Aorta (tissue), 5 donors: Measurements from ENCODE around the gene MRPS2. TPM values are rescaled to one million over a fixed set of nuclear protein-coding genes. Genes with fewer than 3 reads are reported as not detected.
"Not testable (repeated sequence)": the region's sequence is repeated elsewhere in the genome, so short reads cannot be mapped to it uniquely, and the experiment has no call there.

Source experiments
- ATAC-seq: fragments of 200-7000 bp; cut with Tn5 transposase; one replicate; pipeline ENCODE4 v1.9.1; 2022; ENCODE audit warnings: moderate library complexity; ENCODE audit not compliant: low FRiP score
- DNase-seq, 2 donors: peaks; one replicate each; pipeline ENCODE4 v3.0.0-alpha.2; 2020
- H3K27ac ChIP-seq, 2 donors: one replicate each; pipeline ENCODE4 v1.5.1; 2013; ENCODE audit warnings: low read length in 2 of 2, mild to moderate bottlenecking in 2 of 2, moderate library complexity in 2 of 2, control low read depth in 1 of 2, inconsistent platforms in 1 of 2, low read depth in 1 of 2
- H3K27me3 ChIP-seq, 2 donors: one replicate each; pipeline ENCODE4 v1.6.1; 2013; ENCODE audit warnings: control low read depth in 1 of 2, low read length in 1 of 2, mild to moderate bottlenecking in 1 of 2, moderate library complexity in 1 of 2; ENCODE audit not compliant: insufficient read depth in 2 of 2, control insufficient read depth in 1 of 2
- H3K36me3 ChIP-seq, 2 donors: one replicate each; pipeline ENCODE4 v1.6.1; 2013; ENCODE audit warnings: control low read depth in 1 of 2, low read length in 1 of 2, mild to moderate bottlenecking in 1 of 2; ENCODE audit not compliant: insufficient read depth in 2 of 2, control insufficient read depth in 1 of 2
- H3K4me1 ChIP-seq, 2 donors: one replicate each; pipeline ENCODE4 v1.6.1; 2013; ENCODE audit warnings: low read length in 2 of 2, control low read depth in 1 of 2, mild to moderate bottlenecking in 1 of 2, moderate library complexity in 1 of 2; ENCODE audit not compliant: insufficient read depth in 2 of 2, control insufficient read depth in 1 of 2
- H3K4me3 ChIP-seq, 2 donors: one replicate each; pipeline ENCODE4 v1.5.1; 2013; ENCODE audit warnings: low read length in 2 of 2, control low read depth in 1 of 2, mild to moderate bottlenecking in 1 of 2
- H3K9me3 ChIP-seq: one replicate; pipeline ENCODE4 v1.6.1; 2013; ENCODE audit warnings: mild to moderate bottlenecking, low read length; ENCODE audit not compliant: control insufficient read depth
- WGBS, 2 donors: extraction: QIAGEN DNeasy Blood & Tissue Kit; methylation state at CpG; one replicate each; pipeline ENCODE4 v1.1.7; 2013; 5-methylcytosine and 5-hydroxymethylcytosine counted together
- intact Hi-C, 2 donors: fragments of 100-400 bp; cut with DNase I; formaldehyde crosslinking; loops; one replicate each; pipeline versions ENCODE4 v1.14.2 to v1.15.0; 2022
- polyA plus RNA-seq, 2 donors: library from polyadenylated mRNA; stranded (reverse); fragments of 200-250 nt; gene quantifications; one replicate each; pipeline ENCODE4 v1.2.3, GENCODE V29; 2013
- total RNA-seq, 2 donors: library from RNA; stranded (reverse); fragmentation: NEBNext Ultra II Directional; extraction: Animal tissue kit (Norgen Biotek cat#: 25700); gene quantifications; one replicate each; pipeline ENCODE4 v1.2.1, GENCODE V29; 2021
- donor health status: healthy with polysubstance abuse.
- donor health status: Bipolar disorder and iron deficiency.
- donor health status: DM: no; HTN: no; CAD: no.
- donor health status: DM: no; HTN: no; CAD: no.
- donor health status: DM: yes; HTN: yes; CAD: no.

The MRPS2 gene
- total and polyA plus RNA-seq, 4 donors: 15.5 to 30.5 (median 18.3) TPM

DNA sequence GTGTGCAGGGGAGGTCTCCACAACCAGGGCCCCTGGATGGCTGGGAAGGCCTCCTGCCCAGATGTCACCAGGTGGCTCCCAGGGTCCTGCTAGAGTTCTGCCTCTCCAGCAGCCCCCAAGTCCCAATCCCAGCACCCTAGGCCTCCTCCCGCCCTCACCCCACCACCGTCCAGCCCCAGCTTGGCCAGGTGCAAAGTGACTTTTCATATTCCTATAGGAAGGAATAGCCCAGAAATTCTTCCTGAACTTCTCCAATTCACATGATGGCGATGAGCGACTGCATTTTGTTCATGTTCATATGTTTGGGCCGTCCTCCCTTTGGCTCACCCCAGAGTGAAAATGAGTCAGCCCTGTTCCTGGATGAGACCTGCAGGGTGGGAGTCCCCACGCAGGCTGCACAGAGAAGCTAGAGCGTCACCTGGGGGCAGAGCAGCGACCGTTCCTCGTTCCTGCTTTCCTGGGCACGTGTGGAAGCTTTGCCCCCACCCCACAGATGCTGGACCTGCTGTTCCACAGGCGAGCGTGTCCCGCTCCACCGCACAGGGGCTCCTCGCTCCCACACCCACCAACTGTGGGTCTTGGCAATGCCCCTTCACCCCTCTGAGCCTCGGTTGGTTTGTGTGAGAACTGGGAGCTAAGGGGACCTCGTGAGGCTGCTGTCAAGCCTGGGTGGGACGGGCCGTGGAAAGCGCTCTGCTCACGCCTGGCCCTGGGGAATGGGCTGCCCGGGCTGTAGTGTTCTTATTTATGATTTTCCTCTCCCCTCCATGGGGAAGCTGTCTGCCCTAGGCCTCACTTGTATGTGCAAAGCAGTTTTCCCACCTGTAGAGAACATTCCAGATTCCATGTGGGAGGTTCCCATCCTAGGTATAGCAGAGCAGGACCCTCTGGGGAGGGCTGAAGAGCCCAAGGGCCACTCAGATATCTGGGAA, 6.9 kb downstream of the MRPS2 start:
- WGBS, 2 donors: 80 to 82% methylated on average over 23 of the region's 23 CpGs
- ATAC-seq (no peak), DNase-seq (peak in 1 of 2 donors; percentile 67)
- Histone ChIP-seq H3K27ac (no peak overlapping the region), H3K4me3 (no peak overlapping the region), H3K4me1 (no peaks in the 10 kb centered on the region), H3K9me3 (peaks cover 6% of the 10 kb centered on the region), H3K36me3 (peaks cover 0 to 5% of the 10 kb centered on the region in 2 donors), H3K27me3 (no peaks in the 10 kb centered on the region)
- intact Hi-C loops: no loop called here

DNA sequence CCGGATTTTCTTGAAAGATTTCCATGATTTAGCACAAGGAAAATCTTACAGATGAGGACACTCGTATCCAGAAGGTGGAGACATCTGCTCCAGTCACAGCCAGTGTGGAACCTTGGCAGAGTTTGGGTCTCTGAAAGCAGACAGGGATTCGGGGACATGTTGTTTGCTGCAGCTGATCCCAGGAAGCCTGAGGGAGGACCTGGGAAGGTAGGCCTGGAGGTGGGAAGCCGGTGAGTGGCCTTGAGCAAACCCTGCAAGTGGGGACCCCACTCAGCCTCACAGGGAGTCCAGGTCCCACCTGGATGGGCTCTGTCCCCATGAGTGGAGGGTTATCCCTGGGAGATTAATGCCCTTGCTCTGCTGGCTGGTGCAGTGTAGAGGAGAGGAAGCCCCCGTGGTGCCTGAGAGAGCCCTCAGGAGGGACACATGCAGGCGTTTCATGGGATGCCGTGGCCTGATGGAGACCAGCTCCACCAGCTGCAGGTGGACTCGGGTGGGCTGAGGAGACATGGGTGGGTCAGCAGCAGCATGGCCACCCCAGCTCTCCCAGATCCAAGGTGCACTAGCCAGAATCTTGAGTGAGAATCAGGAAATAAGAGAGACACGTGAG, 7.8 kb downstream of the MRPS2 start:
- DNase-seq: no peak
- no peak overlapping the region for H3K27ac ChIP-seq
- no peak overlapping the region for H3K4me3 ChIP-seq
- H3K36me3 ChIP-seq: peaks cover 0 to 5% of the 10 kb centered on the region in 2 donors
- intact Hi-C loops: no loop called here
- H3K27me3 ChIP-seq: no peaks in the 10 kb centered on the region
- peaks cover 6% of the 10 kb centered on the region for H3K9me3 ChIP-seq
- no peaks in the 10 kb centered on the region for H3K4me1 ChIP-seq
- 81 to 84% methylated on average over 9 of the region's 9 CpGs for WGBS, 2 donors
- ATAC-seq: no peak

DNA sequence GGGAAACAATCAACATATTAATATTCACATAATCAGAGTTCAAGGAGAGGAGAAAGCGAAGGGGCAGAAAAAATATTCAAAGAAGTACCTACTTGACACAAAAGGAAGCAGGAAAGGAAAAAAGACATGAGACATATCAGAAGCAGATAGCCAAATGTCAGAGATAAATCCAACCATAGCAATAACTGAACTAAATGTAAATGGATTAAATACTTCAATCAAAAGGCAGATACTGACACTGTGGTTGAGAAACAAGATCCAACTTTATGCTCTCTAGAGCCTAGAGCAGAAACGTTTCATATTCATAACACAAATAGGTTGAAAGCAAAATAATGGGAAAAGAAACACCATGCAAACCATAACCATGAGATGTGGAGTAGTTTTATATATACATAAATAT, 9.0 kb downstream of the MRPS2 start:
- intact Hi-C loops: no loop called here
- WGBS, 2 donors: 82 to 87% methylated on average over 2 of the region's 2 CpGs
- H3K4me1 ChIP-seq: no peaks in the 10 kb centered on the region
- no peaks in the 10 kb centered on the region for H3K36me3 ChIP-seq
- no peaks in the 10 kb centered on the region for H3K27me3 ChIP-seq
- no peak overlapping the region for H3K27ac ChIP-seq
- no peak for DNase-seq
- ATAC-seq: no peak
- H3K4me3 ChIP-seq: no peak overlapping the region
- peaks cover 6% of the 10 kb centered on the region for H3K9me3 ChIP-seq

DNA sequence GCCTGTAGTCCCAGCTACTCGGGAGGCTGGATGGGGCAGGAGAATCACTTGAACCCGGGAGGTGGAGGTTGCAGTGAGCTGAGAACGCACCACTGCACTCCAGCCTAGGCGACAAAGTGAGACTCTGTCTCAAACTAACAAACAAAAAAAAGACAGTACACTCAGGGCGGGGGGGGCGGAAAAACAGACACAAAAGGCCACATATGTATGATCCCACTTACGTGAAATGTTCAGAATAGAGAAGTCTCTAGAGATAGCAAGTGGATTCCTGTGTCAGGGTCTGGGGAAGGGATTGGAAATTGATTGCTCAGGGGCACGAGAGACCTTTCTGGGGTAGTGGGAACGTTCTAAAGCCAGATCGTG, 11.7 kb downstream of the MRPS2 start:
- Histone ChIP-seq H3K4me1 (no peaks in the 10 kb centered on the region), H3K27ac (no peak overlapping the region), H3K27me3 (no peaks in the 10 kb centered on the region), H3K36me3 (no peaks in the 10 kb centered on the region), H3K9me3 (peaks cover 6% of the 10 kb centered on the region), H3K4me3 (no peak overlapping the region)
- DNase-seq (no peak), ATAC-seq (no peak)
- 75% methylated on average over 10 of the region's 10 CpGs for WGBS, 2 donors
- intact Hi-C loops: no loop called here

DNA sequence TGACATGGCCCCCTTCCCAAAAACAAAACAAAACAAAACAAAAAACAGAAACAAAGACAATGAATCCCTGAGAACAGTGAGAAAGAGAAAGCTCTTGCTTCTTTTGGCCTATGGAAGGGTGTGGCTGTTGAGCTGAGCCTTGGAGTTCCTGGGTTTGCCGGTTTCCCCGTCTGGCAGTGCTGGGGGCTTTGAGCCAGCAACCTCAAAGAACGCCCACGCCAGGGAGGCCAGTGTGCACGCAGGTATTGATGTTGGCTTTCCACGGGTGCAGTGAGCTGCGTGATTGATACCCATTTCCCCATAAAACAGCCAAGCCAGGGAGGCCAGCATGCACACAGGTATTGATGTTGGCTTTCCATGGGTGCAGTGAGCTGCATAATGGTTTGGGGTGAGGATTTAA, 12.4 kb downstream of the MRPS2 start:
- 31 to 35% methylated on average over 7 of the region's 7 CpGs for WGBS, 2 donors
- ATAC-seq (no peak), DNase-seq (no peak)
- Histone ChIP-seq H3K27me3 (no peaks in the 10 kb centered on the region), H3K4me3 (no peak overlapping the region), H3K9me3 (peaks cover 6% of the 10 kb centered on the region), H3K36me3 (no peaks in the 10 kb centered on the region), H3K4me1 (no peaks in the 10 kb centered on the region), H3K27ac (no peak overlapping the region)
- intact Hi-C loops: no loop called here

DNA sequence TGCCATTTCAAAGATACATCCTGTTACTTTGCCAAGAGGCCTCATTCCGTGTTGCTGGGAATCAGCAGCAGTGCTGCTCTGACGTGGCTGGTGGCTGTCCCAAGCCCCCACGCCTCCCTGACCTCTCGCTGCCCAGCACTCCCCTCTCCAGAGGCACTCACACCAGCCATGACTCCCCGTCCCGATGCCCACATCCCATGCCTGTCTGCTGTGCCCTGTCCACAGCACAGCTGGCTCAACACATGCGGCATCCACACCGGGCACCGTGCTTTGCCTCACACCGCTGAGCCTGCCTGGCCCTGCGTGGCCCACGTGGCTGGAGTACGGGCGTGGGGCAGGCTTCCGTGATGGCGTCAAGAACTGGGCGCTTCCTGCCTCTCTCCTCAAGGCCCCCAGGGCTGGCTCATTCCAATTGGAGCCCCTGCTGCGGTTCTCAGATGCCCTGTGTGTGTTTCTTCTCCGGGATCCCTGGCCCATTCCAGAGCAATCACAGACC, 12.9 kb downstream of the MRPS2 start:
- Histone ChIP-seq H3K4me3 (no peak overlapping the region), H3K4me1 (no peaks in the 10 kb centered on the region), H3K36me3 (no peaks in the 10 kb centered on the region), H3K27me3 (no peaks in the 10 kb centered on the region), H3K9me3 (peaks cover 5% of the 10 kb centered on the region), H3K27ac (no peak overlapping the region)
- WGBS, 2 donors: 77 to 84% methylated on average over 19 of the region's 19 CpGs
- intact Hi-C loops: no loop called here
- DNase-seq (no peak), ATAC-seq (peak; percentile 50)

DNA sequence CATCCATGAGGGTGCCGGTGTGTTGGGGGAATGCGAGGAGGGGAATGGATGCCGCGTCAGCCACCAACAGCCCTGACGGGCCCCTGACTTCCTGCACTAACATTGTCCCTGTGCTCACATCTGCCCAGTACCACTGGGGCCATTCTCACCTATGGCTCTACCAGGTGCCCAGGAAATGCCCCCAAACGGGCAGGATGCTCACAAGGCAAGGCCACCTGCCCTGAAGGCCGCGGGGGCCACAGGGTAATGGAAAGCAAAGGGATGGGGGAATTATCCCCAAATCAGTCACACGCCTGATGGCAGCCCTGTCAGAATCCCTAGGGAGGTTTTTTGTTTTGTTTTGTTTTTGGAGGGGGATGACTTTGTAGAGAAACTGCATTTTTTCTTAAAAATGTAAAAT, 13.4 kb downstream of the MRPS2 start:
- WGBS, 2 donors: 76 to 81% methylated on average over 9 of the region's 9 CpGs
- intact Hi-C loops, H3K27ac ChIP-seq, H3K4me3 ChIP-seq, H3K4me1 ChIP-seq, ATAC-seq, DNase-seq, H3K27me3 ChIP-seq, H3K36me3 ChIP-seq, H3K9me3 ChIP-seq: not testable (repeated sequence)

DNA sequence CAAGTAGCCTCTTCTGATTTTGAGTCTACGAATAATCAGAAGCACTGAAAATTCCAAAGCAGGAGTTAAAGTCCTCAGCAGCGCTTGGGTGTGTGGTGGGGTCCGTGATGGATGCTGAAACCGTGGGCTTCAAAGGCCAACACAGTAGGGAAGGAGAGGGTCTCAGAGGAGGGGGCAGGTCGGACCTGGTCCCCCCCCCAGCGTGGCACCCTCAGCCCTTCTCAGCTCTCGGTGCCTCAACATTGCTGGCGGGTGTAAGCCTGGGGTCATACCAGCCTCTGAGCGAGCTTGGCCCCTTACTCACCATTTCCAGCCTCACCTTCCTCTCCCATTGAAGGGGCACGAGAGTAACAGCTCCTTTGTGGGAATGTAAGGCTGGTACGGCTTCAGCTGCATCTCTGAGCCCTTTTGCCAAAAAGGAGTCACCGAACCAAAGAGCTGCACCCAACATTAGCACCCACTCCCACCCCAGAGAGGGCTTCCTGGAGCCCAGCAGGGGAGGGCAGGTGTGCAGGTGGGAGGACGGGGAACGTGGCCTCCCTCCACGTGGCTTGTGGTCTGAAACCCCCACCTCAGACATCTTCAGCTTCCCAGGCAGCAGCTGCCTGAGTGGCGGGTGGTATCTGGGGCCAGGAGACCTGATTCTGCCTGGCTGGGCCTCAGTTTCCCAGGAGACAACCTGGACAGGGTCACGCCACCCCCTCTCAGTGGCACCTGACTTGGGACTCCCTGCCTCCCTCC, 14.0 kb downstream of the MRPS2 start:
- Histone ChIP-seq H3K9me3 (no peaks in the 10 kb centered on the region), H3K4me3 (no peak overlapping the region), H3K4me1 (no peaks in the 10 kb centered on the region), H3K27ac (no peak overlapping the region), H3K36me3 (no peaks in the 10 kb centered on the region), H3K27me3 (no peaks in the 10 kb centered on the region)
- 79 to 80% methylated on average over 14 to 17 of the region's 17 CpGs for WGBS, 2 donors
- ATAC-seq (no peak), DNase-seq (peak in 1 of 2 donors; percentile 43)
- intact Hi-C loops: no loop called here
